Pulmonary artery endothelial cell (primary cell): ENCODE data around the gene GTF2F2. TPM values are rescaled to one million over a fixed set of nuclear protein-coding genes. Genes with fewer than 3 reads are reported as not detected.
A peak's percentile ranks its signal among the peaks of the same experiment; 100 is the strongest.
"Not testable (repeated sequence)": the region's sequence is repeated elsewhere in the genome, so short reads cannot be mapped to it uniquely, and the experiment has no call there.

Experiments used
- DNase-seq: peaks from one replicate; pipeline ENCODE4 v3.0.0-alpha.2; 2011; ENCODE audit warnings: low read depth, low spot score
- total RNA-seq: library from RNA; depleted of rRNA; stranded (reverse); fragments of >200 nt; gene quantifications from 2 replicates; pipeline ENCODE4 v1.2.3, GENCODE V29; 2014

GTF2F2 gene
- total RNA-seq, 1 donor from 2014 or later, result 23.6 TPM

DNA sequence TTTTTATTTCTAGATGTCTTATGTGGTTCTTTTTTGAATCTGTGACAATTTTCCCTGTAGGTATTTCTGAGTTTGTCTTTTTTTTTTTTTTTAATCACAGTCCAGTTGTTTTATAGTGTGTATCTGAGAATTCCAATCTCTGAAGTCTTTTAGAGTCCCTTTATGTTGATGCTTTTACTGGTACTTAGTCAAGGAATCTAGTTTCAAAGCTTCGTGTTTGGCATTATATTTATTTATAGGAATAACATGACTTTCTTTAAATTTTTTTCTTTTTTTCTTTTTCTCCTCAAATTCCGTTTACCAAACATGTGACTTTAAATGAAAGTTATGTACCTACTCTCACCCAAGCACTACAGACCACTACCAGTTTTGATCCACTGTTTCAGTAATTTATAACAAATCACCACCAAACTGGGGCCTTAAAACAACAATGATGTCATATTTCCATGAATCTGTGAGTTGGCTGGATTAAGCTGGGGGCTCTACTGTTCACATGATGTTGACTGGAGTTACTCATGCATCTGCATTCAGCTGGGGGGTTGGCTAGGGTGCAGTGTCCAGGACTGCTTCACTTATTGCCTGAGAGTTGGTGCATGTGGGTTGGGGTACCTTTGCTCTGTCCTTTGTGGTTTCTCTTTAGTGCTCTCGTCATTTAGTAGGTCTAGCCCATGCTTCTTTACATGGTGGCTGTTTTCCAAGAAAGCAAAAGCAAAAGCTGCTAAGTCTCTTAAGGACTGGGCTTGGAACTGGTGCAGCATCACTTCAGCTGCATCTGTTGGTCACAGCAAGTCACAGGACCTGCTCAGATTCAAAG is 58.2 kb downstream of the GTF2F2 start:
- DNase-seq, result no peak

- DNase-seq, result no peak
Measured at GRCh38 chr13:45179428-45179827, 59.1 kb downstream of the GTF2F2 start.

GRCh38 chr13:45180303-45180702 is 60.0 kb downstream of the GTF2F2 start:
- DNase-seq, result no peak

- no peak for DNase-seq
Measured at GRCh38 chr13:45180713-45181601, 60.6 kb downstream of the GTF2F2 start.

- DNase-seq, result no peak
Measured at GRCh38 chr13:45184693-45185092, 64.4 kb downstream of the GTF2F2 start.

- no peak for DNase-seq
Measured at GRCh38 chr13:45185286-45185685, 65.0 kb downstream of the GTF2F2 start.

- DNase-seq, result not testable (repeated sequence)
Measured at GRCh38 chr13:45189077-45189476, 68.8 kb downstream of the GTF2F2 start.

DNA sequence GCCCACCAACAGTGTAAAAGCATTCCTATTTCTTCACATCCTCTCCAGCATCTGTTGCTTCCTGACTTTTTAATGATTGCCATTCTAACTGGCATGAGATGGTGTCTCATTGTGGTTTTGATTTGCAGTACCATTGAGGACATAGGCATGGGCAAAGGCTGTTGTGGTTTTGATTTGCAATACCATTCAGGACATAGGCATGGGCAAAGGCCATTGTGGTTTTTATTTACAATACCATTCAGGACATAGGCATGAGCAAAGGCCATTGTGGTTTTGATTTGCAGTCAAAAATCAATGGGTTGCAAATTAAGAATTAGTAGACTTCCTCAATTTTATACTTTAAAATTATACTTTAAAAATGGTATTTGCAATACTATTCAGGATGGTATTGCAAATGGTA is 69.2 kb downstream of the GTF2F2 start:
- DNase-seq, result not testable (repeated sequence)

DNA sequence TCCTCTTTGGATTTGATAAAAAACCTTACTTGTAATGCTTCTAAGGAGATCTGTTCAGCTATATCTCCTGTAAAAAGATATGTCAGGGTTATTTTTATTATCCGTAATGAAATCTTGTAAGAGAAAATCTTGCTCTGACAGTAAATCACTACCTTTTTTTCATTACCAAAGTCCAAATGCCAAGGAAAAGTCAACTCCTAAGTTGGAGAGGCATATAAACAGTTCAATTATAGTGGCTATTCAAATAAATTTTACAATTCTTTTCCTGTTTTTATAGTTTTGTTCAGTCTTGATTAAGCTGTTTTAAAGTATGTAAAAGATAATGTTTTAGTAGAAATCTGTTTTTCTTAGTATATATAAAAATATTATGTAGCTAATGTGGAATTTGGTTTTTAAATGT is 71.6 kb downstream of the GTF2F2 start:
- no peak for DNase-seq

GRCh38 chr13:45194081-45194939 is 74.0 kb downstream of the GTF2F2 start:
- no peak for DNase-seq

GRCh38 chr13:45195421-45195820 is 75.1 kb downstream of the GTF2F2 start:
- no peak for DNase-seq

DNA sequence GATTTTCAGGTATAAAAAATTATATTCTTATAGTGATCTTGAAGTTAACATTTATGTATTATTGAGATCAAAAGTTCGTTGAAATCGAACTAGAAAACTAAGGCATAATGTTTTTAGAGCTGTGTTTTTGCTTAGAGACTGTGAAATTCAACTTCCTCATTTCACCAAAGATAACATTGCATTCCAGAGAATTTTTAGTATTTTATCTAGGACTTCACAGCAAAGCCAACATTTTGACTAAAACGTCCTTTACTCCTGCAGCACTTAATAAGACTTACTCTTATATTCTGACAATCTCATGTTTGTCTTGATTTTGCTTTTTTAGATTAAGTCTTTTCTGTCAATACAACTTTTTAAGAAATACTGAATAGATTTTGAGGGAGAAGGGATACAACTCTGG is 75.8 kb downstream of the GTF2F2 start:
- no peak for DNase-seq

- DNase-seq, result no peak
Measured at GRCh38 chr13:45196622-45197021, 76.3 kb downstream of the GTF2F2 start.

GRCh38 chr13:45198041-45198440 is 77.7 kb downstream of the GTF2F2 start:
- DNase-seq, result no peak

- DNase-seq, result no peak
Measured at GRCh38 chr13:45198924-45199323, 78.6 kb downstream of the GTF2F2 start.

- no peak for DNase-seq
Measured at GRCh38 chr13:45199711-45200110, 79.4 kb downstream of the GTF2F2 start.

DNA sequence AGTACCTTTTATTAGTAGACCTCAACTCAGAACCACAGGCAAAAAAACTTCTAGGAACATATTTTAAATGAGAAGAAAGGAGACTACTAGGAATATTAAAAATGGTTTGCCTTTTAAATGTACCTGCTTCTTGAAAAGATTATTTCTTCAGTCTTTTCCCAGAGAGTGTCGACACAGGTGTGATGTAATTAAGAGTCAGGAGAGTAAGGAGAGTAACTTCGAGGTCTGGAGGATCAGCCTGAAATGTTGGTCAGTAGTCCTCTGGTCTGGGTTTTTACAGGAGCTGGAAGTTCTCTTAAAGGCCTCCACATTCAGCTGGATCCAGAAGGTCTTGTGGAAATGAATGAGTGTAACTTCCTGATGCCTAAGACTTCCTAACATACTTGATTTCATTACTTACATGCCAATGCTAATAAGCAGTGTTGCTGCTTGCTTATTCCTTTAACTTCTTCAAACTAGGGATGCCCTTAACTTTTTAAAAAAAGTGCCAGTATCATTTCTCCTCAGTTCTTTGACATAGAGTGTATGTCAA is 80.5 kb downstream of the GTF2F2 start, which contains the start of gene KCTD4:
Gene KCTD4, minus strand, starts transcription at position 345 of the 532 bp plus-strand sequence. CDS start 6,478 bp downstream, outside the sequence.
- no peak for DNase-seq

DNA sequence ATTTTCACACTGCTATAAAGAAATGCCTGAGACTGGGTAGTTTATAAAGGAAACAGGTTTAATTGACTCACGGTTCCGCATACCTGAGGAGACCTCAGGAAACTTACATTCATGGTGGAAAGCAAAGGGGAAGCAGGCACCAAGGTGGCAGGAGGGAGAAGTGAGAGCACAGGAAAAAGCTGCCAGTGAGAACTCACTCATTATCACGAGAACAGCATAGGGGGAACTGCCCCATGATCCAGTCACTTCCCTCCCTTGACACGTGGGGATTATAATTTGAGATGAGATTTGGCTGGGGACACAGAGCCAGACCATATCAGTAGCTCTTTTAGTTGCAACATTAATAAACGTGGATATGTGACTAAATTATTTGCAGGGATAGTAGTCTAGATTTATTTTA is 84.8 kb downstream of the GTF2F2 start:
- DNase-seq, result no peak

DNA sequence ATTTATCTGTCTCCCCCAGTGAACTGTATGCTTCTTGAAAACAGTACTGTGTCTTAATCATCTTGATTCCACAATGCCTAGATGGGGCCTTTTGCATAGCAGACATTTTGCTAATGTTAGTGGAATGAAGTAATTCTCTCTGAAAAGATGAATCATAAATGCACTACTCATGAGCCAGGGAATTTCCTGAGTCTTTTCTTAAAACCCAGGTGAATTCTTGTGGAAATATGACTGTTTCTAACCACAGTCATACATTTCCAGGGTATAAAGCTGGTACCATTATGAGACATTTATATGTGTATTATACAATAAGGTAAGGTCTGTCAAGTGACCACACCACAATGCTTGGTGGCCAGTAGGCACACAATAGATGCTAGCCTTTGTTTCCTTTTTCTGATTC is 86.0 kb downstream of the GTF2F2 start:
- peak; percentile 68 for DNase-seq

- DNase-seq, result no peak
Measured at GRCh38 chr13:45207319-45207718, 87.0 kb downstream of the GTF2F2 start.

DNA sequence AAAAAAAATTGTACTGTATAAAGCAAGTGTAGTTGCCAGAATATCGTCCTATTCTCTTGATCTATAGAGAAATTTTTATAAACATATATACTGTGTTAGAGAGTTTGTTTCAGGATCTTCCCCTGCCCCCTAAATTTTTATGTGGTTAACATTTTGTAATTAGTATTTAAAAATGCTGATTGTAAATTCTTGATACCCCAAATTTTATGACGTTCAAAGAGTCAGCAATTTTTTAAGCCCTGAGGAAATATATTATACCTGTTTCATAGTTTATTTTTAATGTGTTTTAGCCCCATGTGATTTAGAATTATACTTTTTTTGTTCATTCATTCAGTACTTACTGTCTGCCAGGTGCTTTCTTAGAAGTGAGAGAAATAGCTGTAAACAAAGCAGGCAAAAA is 87.8 kb downstream of the GTF2F2 start:
- DNase-seq, result no peak
